ENCODE measurements around the gene PQBP1. TPM values are rescaled to one million over a fixed set of nuclear protein-coding genes. Genes with fewer than 3 reads are reported as not detected.

Gene PQBP1
- total RNA-seq, 1 donor from 2014 or later = 61.7 TPM

DNA sequence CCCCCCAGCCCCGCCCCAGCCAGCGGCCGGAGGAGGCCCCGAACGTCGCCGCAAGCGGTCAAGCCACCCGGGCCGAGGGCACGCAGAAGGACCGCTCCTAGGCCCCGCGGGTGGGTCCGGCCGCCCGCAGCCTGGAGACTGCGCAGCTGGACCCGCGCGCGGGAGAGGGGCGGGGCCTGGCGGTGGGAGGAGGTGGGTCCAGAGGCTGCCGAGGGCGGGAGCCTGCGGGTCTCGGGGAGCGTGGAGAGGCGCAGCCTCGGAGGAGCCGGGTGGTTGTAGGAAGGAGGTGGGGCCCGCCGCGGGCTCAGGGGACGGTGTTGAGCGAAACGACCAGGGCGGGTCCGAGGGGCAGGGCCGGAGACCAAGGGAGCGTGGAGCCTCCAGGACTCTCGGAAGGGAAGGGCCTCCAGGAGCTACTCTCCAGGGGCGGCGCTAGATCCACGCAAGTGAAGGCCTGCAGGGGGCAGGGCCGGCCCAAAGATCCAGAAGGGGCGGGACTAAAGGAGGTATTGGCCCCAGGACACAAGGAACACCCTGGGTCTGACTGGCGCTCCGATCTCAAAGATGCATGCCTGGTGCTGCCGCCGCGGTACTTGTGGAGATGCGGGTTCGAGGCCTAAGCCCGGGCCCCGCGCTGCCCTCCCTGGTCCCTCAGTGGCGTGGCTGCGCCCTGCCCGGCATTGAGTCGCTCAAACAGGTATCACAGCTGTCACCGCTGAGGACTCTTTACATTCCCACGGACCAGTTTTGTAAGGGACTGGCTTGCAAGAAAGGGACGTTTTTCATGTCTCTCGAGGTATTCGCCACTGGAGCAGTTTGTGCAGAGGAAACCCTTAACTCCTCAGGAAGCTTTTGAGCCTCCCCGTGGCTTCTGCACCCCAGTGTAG, 6.1 kb upstream of the PQBP1 start:
- Mint-ChIP-seq H3K27me3 (ENCODE audit: low read depth) (no peaks in the 10 kb centered on the region), H3K36me3 (ENCODE audit: low read depth) (peaks cover 1% of the 10 kb centered on the region), H3K4me1 (ENCODE audit: low read depth) (peaks cover 11% of the 10 kb centered on the region), H3K27ac (ENCODE audit: unreplicated experiment) (peak overlapping the region; percentile 45), H3K4me3 (ENCODE audit: unreplicated experiment) (peak overlapping the region; percentile 70), H3K9me3 (ENCODE audit: low read depth) (peaks cover 6% of the 10 kb centered on the region)
- TF ChIP-seq, protein P1, sequence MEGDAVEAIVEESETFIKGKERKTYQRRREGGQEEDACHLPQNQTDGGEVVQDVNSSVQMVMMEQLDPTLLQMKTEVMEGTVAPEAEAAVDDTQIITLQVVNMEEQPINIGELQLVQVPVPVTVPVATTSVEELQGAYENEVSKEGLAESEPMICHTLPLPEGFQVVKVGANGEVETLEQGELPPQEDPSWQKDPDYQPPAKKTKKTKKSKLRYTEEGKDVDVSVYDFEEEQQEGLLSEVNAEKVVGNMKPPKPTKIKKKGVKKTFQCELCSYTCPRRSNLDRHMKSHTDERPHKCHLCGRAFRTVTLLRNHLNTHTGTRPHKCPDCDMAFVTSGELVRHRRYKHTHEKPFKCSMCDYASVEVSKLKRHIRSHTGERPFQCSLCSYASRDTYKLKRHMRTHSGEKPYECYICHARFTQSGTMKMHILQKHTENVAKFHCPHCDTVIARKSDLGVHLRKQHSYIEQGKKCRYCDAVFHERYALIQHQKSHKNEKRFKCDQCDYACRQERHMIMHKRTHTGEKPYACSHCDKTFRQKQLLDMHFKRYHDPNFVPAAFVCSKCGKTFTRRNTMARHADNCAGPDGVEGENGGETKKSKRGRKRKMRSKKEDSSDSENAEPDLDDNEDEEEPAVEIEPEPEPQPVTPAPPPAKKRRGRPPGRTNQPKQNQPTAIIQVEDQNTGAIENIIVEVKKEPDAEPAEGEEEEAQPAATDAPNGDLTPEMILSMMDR (IDR thresholded peaks at IDR 0.05) = peak; percentile 74
- DNase-seq (ENCODE audit: low spot score) = no peak

DNA sequence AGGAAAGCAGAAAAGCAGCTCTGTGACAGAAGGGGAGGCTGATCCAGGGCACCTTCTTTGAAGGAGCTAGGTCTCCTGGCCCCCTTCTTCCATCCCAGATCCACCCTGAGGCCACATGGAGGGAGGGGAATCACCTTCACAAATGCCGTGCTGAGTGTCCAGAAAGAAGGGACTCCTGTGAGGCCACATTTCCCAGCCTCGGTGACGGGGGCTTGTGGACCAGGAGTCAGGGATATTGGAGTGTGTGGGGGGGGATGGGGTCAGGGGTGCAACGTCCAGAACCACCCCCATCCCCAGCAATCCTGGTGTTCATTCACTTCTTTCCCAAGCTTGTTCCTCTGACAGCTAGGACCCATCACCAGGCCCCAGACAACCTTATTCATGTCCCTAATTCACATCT, 4.8 kb upstream of the PQBP1 start:
- Mint-ChIP-seq H3K27ac (ENCODE audit: unreplicated experiment) (no peak overlapping the region), H3K36me3 (ENCODE audit: low read depth) (peaks cover 1% of the 10 kb centered on the region), H3K9me3 (ENCODE audit: low read depth) (peaks cover 4% of the 10 kb centered on the region), H3K4me3 (ENCODE audit: unreplicated experiment) (no peak overlapping the region), H3K27me3 (ENCODE audit: low read depth) (no peaks in the 10 kb centered on the region), H3K4me1 (ENCODE audit: low read depth) (peaks cover 15% of the 10 kb centered on the region)
- TF ChIP-seq, protein P1 (IDR thresholded peaks at IDR 0.05) = no peak
- no peak for DNase-seq (ENCODE audit: low spot score)

DNA sequence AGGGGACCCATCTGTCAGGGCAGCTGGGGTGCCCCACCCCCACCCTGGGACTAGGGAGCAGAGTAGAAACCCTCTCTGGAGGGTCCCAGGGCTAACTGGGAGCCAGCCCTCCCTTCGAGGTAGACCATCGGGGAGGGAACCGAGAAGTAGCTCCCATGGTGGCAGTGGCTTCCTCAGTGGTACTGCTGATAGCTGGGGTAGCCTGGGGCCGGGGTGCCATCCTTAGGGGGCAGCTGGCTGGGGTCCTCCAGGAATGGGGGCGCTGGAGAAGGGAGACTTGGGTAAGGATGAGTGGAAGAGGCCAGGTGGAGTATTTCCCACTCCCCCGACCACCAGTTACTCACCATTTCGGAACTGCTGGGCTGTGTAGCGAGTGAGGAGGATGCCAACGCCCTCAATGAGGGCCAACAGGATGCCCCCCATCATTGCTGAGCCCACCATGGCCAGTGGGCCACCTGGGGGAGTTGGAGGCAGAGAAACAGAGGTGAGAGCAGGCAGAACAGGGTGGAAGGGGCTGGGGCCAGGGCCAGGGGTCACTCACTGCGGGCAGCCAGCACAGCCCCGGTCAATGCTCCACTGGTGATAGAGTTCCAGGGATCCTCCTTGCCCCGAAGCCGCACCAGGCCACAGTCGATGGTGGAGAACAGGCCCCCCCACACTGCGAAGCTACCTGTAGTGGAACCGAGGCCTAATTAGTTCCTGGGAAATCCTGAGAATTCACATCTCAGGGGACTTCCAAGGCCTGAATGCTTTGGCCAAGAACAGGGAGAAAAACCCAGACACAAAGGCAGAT, 4.0 kb upstream of the PQBP1 start:
- Mint-ChIP-seq H3K9me3 (ENCODE audit: low read depth) (peaks cover 4% of the 10 kb centered on the region), H3K4me3 (ENCODE audit: unreplicated experiment) (no peak overlapping the region), H3K27ac (ENCODE audit: unreplicated experiment) (no peak overlapping the region), H3K4me1 (ENCODE audit: low read depth) (peaks cover 18% of the 10 kb centered on the region), H3K36me3 (ENCODE audit: low read depth) (peaks cover 1% of the 10 kb centered on the region), H3K27me3 (ENCODE audit: low read depth) (no peaks in the 10 kb centered on the region)
- no peak for DNase-seq (ENCODE audit: low spot score)
- TF ChIP-seq, protein P1 (IDR thresholded peaks at IDR 0.05) = no peak

DNA sequence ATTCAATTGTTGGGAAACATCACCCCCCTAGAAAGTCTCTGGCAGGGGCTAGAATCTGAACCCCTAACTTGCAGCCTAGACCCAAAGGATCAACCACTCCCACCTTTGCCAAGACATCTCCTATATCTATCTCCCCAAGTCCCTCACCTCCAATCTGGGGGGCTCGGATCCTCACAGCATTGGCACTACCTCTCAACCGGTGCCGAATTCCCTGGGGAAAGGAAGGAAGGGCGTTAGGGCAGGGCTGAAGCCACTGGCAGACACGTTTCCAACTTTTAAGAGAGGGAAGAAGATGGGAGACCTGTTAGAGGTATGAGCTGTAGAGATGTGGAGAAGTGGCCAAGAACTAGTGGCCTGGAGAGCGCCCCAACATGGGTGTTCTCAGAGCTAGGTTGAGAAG, 2.8 kb upstream of the PQBP1 start:
- Mint-ChIP-seq H3K36me3 (ENCODE audit: low read depth) (peaks cover 1% of the 10 kb centered on the region), H3K27ac (ENCODE audit: unreplicated experiment) (no peak overlapping the region), H3K9me3 (ENCODE audit: low read depth) (peaks cover 4% of the 10 kb centered on the region), H3K4me1 (ENCODE audit: low read depth) (peaks cover 18% of the 10 kb centered on the region), H3K4me3 (ENCODE audit: unreplicated experiment) (peak overlapping the region; percentile 43), H3K27me3 (ENCODE audit: low read depth) (no peaks in the 10 kb centered on the region)
- TF ChIP-seq, protein P1 (IDR thresholded peaks at IDR 0.05) = no peak
- no peak for DNase-seq (ENCODE audit: low spot score)

DNA sequence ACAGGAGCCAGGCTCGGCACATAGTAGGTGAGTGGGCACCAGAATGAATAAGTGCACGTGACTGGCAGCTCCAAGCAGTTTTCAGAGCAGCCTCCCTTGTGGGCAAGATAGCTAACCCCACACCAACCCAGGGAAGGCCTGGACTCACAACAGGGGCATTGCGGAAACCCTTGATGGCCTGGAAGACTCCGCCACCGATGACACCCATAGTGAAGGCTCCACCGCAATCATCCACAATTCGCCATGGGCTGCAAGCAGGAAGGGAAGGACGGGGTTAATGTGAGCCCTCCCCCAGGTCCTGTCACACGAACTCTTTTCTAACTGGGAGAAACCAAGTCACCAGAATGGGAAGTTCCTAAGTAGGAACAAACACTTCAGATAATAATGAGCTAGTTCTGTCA, 1.1 kb upstream of the PQBP1 start:
- Mint-ChIP-seq H3K9me3 (ENCODE audit: low read depth) (peaks cover 4% of the 10 kb centered on the region), H3K27me3 (ENCODE audit: low read depth) (no peaks in the 10 kb centered on the region), H3K4me1 (ENCODE audit: low read depth) (peaks cover 15% of the 10 kb centered on the region), H3K36me3 (ENCODE audit: low read depth) (peaks cover 3% of the 10 kb centered on the region), H3K4me3 (ENCODE audit: unreplicated experiment) (peak overlapping the region; percentile 76), H3K27ac (ENCODE audit: unreplicated experiment) (peak overlapping the region; percentile 97)
- TF ChIP-seq, protein P1 (IDR thresholded peaks at IDR 0.05) = no peak
- peak; percentile 33 for DNase-seq (ENCODE audit: low spot score)
